Measurements from ENCODE around the gene ATP1A4. TPM values are rescaled to one million over a fixed set of nuclear protein-coding genes. Genes with fewer than 3 reads are reported as not detected.

The ATP1A4 gene
- total and polyA plus RNA-seq, 4 donors, result 0.06 to 0.09 (median 0.08) TPM; not detected in 1

- TF ChIP-seq, protein P1, sequence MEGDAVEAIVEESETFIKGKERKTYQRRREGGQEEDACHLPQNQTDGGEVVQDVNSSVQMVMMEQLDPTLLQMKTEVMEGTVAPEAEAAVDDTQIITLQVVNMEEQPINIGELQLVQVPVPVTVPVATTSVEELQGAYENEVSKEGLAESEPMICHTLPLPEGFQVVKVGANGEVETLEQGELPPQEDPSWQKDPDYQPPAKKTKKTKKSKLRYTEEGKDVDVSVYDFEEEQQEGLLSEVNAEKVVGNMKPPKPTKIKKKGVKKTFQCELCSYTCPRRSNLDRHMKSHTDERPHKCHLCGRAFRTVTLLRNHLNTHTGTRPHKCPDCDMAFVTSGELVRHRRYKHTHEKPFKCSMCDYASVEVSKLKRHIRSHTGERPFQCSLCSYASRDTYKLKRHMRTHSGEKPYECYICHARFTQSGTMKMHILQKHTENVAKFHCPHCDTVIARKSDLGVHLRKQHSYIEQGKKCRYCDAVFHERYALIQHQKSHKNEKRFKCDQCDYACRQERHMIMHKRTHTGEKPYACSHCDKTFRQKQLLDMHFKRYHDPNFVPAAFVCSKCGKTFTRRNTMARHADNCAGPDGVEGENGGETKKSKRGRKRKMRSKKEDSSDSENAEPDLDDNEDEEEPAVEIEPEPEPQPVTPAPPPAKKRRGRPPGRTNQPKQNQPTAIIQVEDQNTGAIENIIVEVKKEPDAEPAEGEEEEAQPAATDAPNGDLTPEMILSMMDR (IDR thresholded peaks at IDR 0.05; ENCODE audit: control extremely low read depth, extremely low read depth), result no peak
- H3K4me1 ChIP-seq (ENCODE audit: control insufficient read depth in 5 of 5, insufficient read depth in 5 of 5, low read length in 5 of 5), result peaks cover 9 to 42% (median 26%) of the 10 kb centered on the region in 5 donors
- H3K9me3 ChIP-seq (ENCODE audit: control insufficient read depth in 4 of 4, insufficient read depth in 3 of 4, low read length in 3 of 4), result no peaks in the 10 kb centered on the region
- WGBS, 2 donors, result 24 to 25% methylated on average over 7 of the region's 7 CpGs
- peak overlapping the region; percentile 49 to 55 for H3K27ac ChIP-seq (ENCODE audit: low read depth in 1 of 2, low read length in 1 of 2)
- ATAC-seq (ENCODE audit: insufficient read depth, low FRiP score) (no peak), DNase-seq (no peak)
- peaks cover 0 to 9% (median 4%) of the 10 kb centered on the region in 4 donors for H3K36me3 ChIP-seq (ENCODE audit: control insufficient read depth in 4 of 4, insufficient read depth in 4 of 4, low read length in 4 of 4)
- no peaks in the 10 kb centered on the region for H3K27me3 ChIP-seq (ENCODE audit: control insufficient read depth in 3 of 3, insufficient read depth in 3 of 3, low read length in 2 of 3)
- no peak overlapping the region for H3K9ac ChIP-seq (ENCODE audit: insufficient read depth in 1 of 2, low read length in 2 of 2)
- H3K4me3 ChIP-seq, result no peak overlapping the region
Observed at GRCh38 chr1:160204526-160205241, 53.3 kb downstream of the ATP1A4 start.

DNA sequence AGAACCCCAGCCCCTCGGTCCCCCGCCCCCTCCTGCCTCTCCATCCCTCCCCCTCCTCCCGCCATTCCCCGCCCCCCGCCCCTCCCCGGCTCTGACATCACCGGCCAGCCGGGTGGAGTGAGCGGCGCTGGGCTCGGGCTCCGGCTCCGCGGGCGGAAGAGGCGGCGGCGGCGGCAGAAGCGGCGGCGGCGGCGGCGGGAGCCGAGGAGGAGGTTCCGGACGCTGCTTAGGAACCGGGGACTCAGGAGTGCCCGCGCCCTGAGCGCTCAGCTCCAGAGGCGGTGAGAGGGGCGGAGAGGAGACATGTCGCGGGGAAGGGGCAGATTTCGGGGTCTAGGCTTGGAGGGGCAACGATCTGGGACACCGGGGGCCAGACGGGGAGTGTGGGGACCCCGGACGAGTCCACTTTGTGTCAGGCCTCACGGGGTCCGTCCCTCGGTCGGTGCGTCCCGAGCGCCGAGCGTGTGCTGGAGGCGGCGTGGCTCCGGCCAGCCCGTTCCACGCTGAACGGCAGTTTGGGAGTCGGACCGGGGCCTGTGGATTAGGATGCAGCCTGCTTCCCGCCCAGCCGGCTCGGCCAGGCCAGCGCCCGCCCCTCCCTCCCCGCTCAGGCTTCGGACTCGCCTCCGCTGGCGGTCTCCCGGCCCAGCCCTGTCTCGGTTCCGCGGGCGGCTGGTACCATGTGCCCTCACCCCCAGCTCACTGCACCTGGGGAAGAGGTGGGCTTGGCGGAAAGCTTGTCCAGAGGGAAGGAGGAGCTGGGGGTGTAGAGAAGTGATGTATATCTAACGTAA lies 54.0 kb downstream of the ATP1A4 start, which contains the start of gene PEA15:
TSS of gene PEA15 (plus strand) at position 143 of the 794 bp plus-strand sequence. CDS start 6,161 bp downstream, outside the sequence.
- H3K4me3 ChIP-seq, result peak within 1 kb of the TSS; percentile 91
- ATAC-seq (ENCODE audit: insufficient read depth, low FRiP score) (peak; percentile 84), DNase-seq (peak; percentile 84 to 89 (median 86))
- H3K9me3 ChIP-seq (ENCODE audit: control insufficient read depth in 4 of 4, insufficient read depth in 3 of 4, low read length in 3 of 4), result no peaks in the 10 kb centered on the region
- TF ChIP-seq, protein P1 (IDR thresholded peaks at IDR 0.05; ENCODE audit: control extremely low read depth, extremely low read depth), result no peak
- peak within 1 kb of the TSS; percentile 81 to 90 for H3K9ac ChIP-seq (ENCODE audit: insufficient read depth in 1 of 2, low read length in 2 of 2)
- peaks cover 2 to 10% (median 4%) of the 10 kb centered on the region in 4 donors for H3K36me3 ChIP-seq (ENCODE audit: control insufficient read depth in 4 of 4, insufficient read depth in 4 of 4, low read length in 4 of 4)
- peak within 1 kb of the TSS; percentile 96 to 99 for H3K27ac ChIP-seq (ENCODE audit: low read depth in 1 of 2, low read length in 1 of 2)
- no peaks in the 10 kb centered on the region for H3K27me3 ChIP-seq (ENCODE audit: control insufficient read depth in 3 of 3, insufficient read depth in 3 of 3, low read length in 2 of 3)
- 0 to 1% methylated on average over 53 to 76 of the region's 76 CpGs for WGBS, 2 donors
- H3K4me1 ChIP-seq (ENCODE audit: control insufficient read depth in 5 of 5, insufficient read depth in 5 of 5, low read length in 5 of 5), result peaks cover 13 to 49% (median 30%) of the 10 kb centered on the region in 5 donors

DNA sequence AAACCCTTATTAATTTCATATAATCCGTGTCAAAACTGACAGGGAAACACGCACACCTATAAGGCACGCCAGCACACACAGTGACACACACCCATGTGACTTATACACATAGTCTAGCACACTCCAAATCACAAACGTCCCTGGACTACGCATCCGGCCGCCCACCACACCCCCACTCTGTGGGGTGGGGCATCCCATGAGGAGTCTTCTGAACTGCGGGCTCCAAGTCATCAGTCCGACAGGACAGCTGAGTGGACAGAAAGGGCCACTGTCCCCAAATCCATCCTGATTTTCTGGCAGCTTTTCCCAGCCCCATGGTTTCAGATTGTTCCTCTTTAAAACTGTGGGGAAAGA lies 54.6 kb downstream of the ATP1A4 start:
- TF ChIP-seq, protein P1 (IDR thresholded peaks at IDR 0.05; ENCODE audit: control extremely low read depth, extremely low read depth), result no peak
- Histone ChIP-seq H3K27me3 (ENCODE audit: control insufficient read depth in 3 of 3, insufficient read depth in 3 of 3, low read length in 2 of 3) (no peaks in the 10 kb centered on the region), H3K27ac (ENCODE audit: low read depth in 1 of 2, low read length in 1 of 2) (peak overlapping the region; percentile 96 to 99), H3K9ac (ENCODE audit: insufficient read depth in 1 of 2, low read length in 2 of 2) (peak overlapping the region; percentile 81 to 90), H3K4me1 (ENCODE audit: control insufficient read depth in 5 of 5, insufficient read depth in 5 of 5, low read length in 5 of 5) (peaks cover 13 to 52% (median 34%) of the 10 kb centered on the region in 5 donors), H3K9me3 (ENCODE audit: control insufficient read depth in 4 of 4, insufficient read depth in 3 of 4, low read length in 3 of 4) (no peaks in the 10 kb centered on the region), H3K36me3 (ENCODE audit: control insufficient read depth in 4 of 4, insufficient read depth in 4 of 4, low read length in 4 of 4) (peaks cover 4 to 15% (median 5%) of the 10 kb centered on the region in 4 donors), H3K4me3 (peak overlapping the region; percentile 91)
- WGBS, 2 donors, result 7 to 17% methylated on average over 9 of the region's 9 CpGs
- peak; percentile 45 for ATAC-seq (ENCODE audit: insufficient read depth, low FRiP score)
- peak; percentile 58 to 71 (median 59) for DNase-seq

Measured in lung (tissue), 12 donors.